ENCODE results near the gene MIPOL1.
"Not testable (repeated sequence)": the region's sequence is repeated elsewhere in the genome, so short reads cannot be mapped to it uniquely, and the experiment has no call there.

The MIPOL1 gene

DNA sequence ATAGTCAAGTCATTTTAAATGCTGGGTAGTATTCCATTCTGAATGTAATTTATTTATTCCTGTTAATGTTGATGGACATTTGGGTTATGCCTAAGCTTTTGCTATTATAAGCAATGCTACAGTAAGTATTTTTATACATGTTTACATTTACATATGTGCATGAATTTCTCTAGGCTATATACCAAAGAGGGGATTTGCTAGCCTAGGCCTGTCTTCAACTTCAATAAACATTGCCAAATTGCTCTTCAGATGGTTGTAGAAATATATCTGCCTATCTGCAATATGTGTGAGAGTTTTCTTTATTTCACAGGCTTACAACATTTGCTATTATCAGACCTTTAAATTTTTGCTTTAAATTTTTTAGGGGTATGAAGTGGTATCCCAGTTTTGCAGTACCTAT, 87.0 kb downstream of the MIPOL1 start:
- DNase-seq (ENCODE audit: low spot score) = no peak

DNA sequence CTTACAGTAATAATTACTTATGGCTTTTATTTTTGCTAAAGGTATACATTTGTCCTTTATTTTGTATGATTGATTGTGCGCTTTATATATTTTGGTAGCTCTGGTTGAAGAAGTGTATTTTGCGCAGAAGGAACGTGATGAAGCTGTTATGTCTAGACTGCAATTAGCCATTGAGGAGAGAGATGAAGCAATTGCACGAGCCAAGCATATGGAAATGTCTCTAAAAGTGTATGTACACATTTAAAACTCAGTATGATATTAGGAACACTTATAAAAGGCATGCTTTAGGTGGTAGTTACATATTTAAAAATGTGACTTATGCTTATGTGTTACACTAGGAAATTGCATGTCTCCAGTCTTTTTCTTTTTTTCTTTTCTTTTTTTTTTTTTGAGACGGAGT, 87.5 kb downstream of the MIPOL1 start:
- DNase-seq (ENCODE audit: low spot score) = no peak

DNA sequence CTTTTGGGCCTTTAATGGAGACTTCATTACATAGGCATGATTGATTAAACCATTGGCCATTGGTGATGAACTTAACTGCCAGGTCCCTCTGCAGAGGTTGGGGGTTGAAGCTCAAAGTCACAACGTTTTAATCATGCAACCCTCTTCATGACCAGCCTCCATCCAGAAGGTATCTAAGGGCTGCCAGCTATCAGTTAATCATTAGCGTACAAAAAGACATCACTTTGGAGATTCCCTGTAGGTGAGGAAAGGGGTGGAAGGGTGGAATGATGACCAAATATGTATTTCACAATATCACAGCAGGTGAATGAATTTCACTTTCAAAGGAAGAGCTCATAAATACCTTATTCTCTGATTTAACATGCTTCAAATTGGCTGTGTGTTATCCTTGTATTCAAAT, 92.0 kb downstream of the MIPOL1 start:
- DNase-seq (ENCODE audit: low spot score) = no peak

DNA sequence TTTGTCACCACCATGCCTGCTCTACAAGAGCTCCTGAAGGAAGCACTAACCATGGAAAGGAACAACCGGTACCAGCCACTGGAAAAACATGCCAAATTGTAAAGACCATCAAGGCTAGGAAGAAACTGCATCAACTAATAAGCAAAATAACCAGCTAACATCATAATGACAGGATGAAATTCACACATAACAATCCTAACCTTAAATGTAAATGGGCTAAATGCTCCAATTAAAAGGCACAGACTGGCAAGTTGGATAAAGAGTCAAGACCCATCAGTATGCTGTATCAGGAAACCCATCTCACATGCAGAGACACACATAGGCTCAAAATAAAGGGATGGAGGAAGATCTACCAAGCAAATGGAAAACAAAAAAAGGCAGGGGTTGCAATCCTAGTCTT, 97.5 kb downstream of the MIPOL1 start:
- not testable (repeated sequence) for DNase-seq (ENCODE audit: low spot score)

DNA sequence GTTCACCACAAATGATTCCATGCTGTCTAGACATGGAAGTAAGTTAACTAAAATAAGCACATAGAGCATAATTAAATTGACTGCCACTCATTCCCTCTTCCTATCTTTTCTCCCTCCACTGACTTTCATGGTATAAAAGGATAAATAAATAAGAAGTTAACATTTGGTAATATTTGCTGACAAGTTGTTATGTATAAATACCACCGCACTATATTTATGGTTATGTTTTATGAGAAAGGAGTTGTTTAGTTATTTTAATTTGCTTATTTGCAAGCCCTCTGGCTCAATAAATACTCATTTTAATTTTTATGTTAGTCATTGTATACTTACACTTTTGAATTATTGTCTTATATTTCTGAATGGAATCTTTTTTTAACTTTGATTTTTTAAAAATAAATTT, 113.5 kb downstream of the MIPOL1 start:
- DNase-seq (ENCODE audit: low spot score) = no peak

DNA sequence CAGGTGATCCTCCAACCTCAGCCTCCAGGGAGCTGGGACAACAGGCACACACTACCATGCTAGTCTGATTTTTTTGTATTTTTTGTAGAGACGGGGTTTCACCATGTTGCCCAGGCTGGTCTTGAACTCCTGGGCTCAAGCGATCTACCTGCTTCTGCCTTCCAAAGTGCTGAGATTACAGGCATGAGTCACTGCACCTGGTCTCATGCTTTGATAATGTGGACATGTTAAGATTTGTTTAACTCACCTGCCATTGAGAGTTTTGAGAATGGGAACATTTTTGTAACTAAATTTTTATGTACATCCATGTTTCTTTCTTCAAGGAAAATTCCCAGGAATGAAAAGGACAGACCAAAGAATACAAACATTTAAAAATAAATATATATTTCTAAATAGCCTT, 121.2 kb downstream of the MIPOL1 start:
- DNase-seq (ENCODE audit: low spot score) = no peak

DNA sequence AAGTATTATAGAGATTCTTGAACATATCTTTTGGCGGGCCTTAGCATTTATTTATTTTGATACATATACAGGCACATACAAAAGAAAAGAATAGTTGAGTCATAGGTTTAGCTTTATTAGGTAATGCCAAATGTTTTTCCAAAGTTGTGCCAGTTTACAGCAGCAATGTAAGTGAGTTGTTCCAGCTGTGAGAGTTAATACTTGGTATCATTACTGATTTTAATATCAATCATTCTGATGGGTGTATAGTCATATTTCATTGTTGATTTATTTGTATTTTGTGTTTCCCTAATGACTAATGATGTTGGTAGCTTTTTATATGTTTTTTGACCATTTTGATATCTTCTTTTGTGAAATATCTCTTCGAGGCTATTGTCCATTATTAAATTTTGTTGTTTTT, 122.4 kb downstream of the MIPOL1 start:
- no peak for DNase-seq (ENCODE audit: low spot score)

DNA sequence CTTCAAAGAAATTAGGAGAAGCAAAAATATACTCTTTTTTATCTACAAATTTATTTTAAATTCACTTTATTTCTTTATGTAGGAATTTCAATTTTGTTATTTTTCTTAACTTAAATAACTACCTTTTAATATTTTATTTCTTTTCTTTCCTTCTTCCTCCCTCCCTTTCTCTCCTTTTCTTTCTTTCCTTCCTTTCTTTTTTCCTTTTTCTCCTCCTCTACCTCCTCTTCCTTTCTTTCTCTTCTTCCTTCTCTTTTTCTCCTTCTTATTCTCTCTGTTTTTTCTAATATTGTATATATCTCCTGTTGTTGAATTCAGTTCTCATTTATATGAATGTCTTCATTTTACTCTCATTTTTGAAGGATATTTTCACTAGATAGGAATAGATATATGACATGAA, 127.6 kb downstream of the MIPOL1 start:
- DNase-seq (ENCODE audit: low spot score) = no peak

DNA sequence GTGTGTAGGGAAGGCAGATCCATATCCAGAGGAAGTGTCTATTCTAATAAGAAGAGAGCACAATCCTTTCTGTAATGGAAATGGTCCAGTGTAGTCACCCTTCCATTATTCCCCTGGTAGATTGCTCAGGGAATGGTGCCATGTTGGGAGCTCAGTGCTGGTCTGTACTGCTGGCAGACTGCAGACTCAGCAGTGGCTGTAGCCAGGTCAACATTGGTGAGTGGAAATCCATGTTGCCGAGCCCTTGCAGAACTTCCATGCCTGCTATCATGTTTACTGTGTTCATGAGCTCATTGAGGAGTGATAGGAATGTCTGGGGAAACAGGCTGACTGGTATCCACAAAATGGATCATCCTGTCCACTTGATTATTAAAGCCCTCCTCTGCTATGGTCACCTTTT, 128.7 kb downstream of the MIPOL1 start:
- DNase-seq (ENCODE audit: low spot score) = no peak

DNA sequence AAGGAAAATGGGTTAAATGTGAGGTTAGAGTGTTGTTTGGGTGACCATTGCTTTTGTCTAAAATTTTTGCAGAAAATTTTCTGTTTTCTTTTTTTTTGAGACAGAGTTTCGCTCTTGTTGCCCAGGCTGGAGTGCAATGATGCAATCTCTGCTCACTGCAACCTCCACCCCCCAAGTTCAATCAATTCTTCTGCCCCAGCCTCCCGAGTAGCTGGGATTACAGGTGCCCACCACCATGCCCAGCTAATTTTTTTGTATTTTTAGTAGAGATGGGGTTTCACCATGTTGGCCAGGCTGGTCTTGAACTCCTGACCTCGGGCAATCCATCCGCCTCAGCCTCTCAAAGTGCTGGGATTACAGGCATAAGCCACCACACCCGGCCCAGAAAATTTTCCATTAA, 130.2 kb downstream of the MIPOL1 start:
- DNase-seq (ENCODE audit: low spot score) = not testable (repeated sequence)

DNA sequence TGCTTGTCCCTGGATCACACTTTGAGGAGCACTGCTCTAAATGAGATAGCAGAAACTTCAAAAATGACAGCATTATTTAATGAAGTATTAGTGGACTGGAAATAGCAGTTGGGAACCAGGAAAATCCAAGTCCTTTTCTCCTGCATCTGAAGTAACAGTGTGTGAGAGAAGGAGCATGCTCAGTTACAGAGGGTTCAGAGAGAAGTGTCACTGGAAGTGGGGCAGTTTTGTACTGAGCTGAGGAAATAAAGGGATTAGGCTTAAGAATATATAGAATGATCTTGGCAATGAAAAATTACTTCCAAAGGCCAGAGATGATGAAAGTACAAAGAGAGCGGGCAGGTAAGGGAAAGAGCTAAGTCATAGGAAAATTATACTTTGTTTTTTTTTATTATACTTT, 130.9 kb downstream of the MIPOL1 start:
- DNase-seq (ENCODE audit: low spot score) = no peak

DNA sequence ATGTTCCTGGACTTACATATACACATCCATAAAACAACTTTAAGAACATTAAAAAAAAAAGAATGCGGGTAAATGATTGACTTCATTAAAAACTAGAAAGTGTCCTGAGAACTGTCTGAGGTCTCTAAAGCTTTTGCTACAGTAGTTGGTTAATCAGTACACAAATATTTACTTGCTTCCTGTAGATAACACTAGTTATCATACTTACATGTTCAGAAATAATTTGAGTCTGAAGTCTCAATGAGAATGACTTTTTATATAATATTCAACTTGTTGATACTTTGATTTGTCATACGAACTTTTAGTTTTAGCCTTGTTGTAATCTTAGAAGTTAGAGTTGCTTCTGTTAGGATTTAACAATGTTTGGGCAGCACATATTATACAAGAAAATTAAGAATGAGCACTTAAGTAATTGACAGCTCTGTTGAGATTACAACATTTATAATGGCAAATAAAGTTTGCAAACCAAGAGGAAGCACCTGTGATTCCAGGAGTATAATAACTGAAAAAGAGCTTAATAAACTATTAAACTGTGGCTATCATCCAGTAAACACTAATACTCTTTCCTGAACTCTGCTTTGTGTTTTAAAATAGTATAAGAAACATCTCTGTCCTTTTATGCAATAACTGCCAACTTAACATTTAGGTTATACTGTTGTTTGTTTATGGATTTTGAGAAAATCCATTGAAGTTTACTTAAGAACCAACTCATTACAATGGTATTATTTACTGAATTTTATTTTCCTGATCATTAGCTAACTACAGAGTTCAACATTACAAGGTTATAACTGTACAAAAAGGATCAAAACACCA, 131.7 kb downstream of the MIPOL1 start:
- DNase-seq (ENCODE audit: low spot score) = no peak

DNA sequence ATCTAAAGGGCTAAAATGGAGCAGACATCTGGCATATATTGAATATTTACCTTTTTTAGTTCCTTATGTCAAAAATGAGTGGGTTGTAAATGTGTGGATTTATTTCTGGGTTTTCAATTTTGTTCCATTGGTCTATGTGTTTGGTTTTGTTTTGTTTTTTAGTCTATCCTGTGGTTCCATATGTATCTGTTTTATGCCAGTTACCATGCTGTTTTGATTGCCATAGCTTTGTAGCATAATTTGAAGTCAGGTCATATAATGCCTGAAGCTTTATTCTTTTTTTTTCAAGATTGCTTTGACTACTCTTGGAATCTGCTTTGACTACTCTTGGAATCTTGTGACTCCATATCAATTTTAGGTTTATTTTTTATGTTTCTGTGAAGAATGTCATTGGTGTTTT, 133.2 kb downstream of the MIPOL1 start:
- DNase-seq (ENCODE audit: low spot score) = no peak

DNA sequence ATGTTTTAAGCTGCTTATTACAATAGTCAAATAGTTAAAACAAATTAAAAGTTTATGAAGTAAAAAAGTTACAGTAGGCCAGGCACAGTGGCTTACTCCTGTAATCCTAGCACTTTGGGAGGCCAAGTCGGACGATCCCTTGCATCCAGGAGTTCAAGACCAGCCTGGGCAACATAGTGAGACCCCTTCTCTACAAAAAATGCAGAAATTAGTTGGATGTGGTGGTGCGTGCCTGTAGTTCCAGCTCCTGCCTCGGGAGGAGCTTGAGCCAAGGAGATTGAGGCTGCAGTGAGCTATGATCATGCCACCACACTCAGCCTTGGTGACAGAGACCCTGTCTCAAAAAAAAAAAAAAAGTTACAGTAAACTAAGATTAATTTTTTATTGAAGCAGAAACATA, 142.6 kb downstream of the MIPOL1 start:
- DNase-seq (ENCODE audit: low spot score) = no peak

DNA sequence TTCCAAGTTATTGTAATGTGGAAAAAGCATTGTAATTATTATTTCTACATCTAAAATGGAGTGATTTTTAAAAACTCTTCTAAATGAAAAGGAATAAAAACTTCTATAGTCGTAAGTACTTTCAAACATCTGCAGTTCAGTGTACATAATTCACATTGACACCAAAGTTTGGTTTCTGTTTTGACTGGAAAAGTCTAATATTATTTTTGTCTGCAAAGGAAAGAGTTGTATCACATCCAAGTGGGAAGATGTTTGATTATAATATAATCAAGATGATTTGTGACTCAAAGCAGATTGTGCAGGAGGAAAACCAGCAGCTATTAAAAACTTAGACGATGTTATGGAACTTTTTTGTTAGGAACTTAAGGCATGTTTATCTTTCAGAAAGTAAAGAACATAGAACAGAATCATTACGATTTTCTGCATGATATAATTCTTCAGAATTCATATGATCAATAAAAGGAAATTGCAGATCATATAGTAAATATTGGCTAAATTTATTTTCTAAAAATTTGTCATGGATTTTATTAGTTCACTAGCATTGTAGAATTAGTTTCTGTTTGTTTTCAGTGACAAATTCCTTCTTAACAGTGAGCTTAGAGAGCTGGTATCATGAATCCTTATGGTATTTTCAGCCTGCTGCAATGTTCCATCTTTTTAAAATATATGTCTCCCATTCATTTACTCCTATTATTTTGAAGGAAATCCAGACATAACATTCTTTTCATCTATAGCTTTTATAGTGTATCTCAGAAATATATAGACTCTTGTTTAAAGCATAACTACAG, 145.8 kb downstream of the MIPOL1 start:
- DNase-seq (ENCODE audit: low spot score) = no peak

DNA sequence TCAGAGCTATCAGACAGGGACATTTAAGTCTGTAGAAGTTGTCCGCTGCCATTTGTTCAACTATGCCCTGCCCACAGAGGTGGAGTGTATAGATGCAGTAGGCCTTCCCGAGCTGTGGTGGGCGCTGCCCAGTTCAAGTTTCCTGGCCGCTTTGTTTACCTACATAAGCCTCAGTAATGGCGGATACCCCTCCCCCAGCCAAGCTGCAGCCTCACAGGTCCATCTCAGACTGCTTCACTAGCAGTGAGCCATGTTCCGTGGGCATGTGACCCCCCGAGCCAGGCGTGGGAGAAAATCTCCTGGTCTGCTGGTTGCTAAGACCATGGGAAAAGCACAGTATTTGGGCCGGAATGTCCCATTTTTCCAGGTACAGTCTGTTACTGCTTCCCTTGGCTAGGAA, 165.9 kb downstream of the MIPOL1 start:
- no peak for DNase-seq (ENCODE audit: low spot score)

DNA sequence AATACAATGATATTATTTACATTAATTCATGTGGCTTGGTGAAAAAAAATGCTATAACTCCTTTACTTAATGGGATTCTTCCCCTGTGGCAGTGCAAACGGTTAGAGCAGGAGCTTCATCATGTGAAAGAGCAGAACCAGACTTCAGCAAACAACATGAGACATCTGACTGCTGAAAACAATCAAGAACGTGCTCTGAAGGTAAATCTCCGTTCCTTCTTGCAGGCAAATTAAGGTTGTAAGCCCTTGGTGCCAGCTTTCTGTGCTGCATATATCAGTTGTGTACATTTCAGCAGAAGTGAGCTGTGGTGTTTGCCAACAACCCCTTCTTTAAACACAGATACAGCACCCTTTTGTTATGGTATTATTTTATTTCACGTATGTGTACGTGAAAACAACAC, 171.7 kb downstream of the MIPOL1 start:
- no peak for DNase-seq (ENCODE audit: low spot score)

DNA sequence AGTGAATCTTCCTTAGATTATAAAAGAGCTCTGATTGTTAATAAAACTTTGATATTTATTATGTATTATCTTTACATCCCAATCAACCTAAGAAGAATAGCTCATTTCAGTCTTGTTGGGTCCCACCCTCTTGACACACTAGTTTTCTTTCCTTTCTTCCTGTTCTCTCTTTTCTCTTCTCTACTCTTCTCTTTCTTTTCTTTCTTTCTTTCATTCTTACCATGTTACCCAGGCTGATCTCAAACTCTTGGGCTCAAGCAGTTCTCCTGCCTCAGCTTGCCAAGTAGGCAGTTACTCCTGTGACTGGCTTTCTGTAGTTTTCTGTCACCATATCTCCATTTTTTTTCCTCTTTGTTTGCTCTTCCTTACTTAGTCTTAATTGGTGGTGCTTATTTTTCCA, 177.8 kb downstream of the MIPOL1 start:
- no peak for DNase-seq (ENCODE audit: low spot score)

DNA sequence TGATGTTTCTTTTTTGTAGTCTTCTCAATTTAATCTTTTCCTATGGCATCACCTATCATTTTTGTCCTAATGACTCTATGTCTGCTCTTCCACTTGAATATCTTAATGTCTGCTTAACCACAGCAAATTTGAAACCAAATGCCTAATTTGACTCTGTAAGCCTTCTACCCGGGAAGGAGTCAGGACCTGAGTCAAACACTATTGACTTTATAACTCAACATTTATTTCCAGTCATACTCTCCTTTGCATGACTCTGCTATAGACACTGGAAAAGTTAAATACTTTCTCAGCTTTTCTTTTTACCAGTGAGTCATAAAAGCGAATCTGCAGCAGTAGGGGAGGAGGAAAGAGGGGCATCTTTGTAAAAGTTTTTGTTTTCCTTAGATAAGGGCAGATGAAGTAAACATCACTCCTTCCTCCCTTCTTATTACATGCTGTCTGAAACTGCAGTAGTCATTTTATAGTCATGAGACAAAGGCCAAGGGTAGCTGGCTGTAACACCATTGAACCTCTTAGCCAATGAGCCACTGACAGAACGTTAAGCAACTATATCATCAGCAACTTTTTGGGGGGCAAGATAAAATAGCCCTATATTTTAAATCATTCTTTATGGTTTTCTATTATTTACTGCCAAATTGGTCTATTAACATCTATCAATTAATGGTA, 179.3 kb downstream of the MIPOL1 start:
- DNase-seq (ENCODE audit: low spot score) = no peak

DNA sequence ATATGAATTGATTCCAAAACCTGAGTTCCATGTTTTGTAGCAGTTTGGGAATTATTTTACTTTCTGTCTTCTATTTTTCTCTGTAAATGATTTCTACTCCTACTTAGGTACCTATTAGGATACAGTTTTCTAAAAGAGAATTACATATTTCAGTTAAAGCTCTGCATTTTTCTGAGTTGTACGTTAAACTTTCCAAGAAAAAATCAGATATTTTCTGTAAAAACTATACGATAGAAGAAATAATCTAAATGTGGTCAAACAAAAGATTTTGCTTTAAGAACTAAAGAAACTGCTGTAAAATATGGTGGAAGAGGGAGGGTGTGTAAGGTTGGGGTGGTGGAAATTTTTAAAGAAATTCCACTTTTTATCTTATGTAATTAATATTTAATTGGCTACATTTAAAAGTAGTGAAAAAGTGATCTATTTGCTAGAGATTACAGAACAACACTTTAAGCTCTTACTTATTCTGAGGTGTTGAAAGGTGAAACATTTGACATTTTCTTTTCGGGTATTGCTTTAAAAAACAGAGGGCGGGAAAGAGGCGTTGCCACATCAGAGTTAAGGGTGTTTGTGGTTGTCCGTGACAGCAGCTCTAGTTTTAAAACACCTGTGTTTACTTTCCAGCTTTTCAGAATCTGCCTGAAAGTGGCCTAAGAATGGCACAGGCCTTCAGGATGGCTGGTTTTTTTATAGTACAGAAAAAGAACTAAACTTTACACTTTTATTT, 187.3 kb downstream of the MIPOL1 start:
- DNase-seq (ENCODE audit: low spot score) = no peak

DNA sequence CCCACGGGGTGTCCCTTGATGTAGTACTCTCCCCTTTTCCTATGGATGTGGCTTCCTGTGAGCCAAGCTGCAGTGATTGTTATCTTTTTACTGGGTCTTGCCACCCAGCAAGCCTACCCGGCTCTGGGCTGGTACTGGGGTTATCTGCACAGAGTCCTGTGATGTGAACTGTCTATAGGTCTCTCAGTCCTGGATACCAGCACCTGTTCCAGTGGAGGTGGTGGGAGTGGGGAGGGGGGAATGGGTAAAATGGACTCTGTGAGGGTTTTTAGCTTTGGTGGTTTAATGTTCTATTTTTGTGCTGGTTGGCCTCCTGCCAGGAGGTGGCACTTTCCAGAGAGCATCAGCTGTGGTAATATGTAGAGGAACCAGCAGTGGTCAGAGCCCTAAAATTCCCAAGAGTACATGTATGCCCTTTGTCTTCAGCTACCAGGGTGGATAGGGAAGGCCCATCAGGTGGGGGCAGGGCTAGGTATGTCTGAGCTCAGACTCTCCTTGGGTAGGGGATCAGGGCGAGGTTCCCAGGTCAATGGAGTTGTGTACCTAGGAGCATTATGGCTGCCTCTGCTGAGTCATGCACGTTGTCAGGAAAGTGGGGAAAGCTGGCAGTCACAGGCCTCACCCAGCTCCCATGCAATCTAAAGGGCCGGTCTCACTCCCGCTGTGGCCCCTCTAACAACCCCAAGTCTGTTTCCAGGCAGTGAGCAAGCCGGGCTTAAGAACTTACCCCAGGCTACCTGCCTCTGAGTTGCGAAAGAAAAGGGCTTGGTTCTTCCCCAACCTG, 199.6 kb downstream of the MIPOL1 start:
- not testable (repeated sequence) for DNase-seq (ENCODE audit: low spot score)

DNA sequence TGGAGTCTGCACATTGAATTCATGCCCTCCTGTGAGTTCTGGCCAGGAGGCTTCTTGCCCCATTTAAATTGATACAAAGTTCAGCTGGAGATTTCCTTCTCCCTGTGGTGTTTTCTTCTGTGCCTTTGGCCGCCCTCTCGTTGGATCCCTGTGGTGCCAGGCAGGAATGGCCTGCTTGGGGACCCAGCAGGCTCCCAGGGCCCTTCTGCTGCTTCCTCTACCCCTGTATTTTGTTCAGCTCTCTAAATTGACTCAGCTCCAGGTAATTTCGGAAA, 200.1 kb downstream of the MIPOL1 start:
- no peak for DNase-seq (ENCODE audit: low spot score)

Data from hepatic stellate cell (primary cell).